ENCODE data around the gene MAST4. TPM values are rescaled to one million over a fixed set of nuclear protein-coding genes. Genes with fewer than 3 reads are reported as not detected.
A peak's percentile ranks its signal among the peaks of the same experiment; 100 is the strongest.

MAST4 gene
- total and polyA plus RNA-seq, 8 donors: 5.9 to 29.7 (median 10.0) TPM

GRCh38 chr5:66629446-66629845 lies 33.3 kb downstream of the MAST4 start:
- no peaks in the 10 kb centered on the region for H3K9me3 ChIP-seq
- no peaks in the 10 kb centered on the region for H3K36me3 ChIP-seq
- no peaks in the 10 kb centered on the region for H3K27me3 ChIP-seq
- intact Hi-C loops (cut with DNase I): no loop called here
- H3K27ac ChIP-seq: no peak overlapping the region
- WGBS, 2 donors: 67 to 86% methylated on average over 2 of the region's 2 CpGs
- H3K4me1 ChIP-seq: no peaks in the 10 kb centered on the region
- DNase-seq: no peak
- no peak for TF ChIP-seq CTCF (IDR thresholded peaks at IDR 0.05)
- H3K4me3 ChIP-seq: no peak overlapping the region
- no peak for FAIRE-seq
- no peak for ATAC-seq

- intact Hi-C loops (cut with DNase I): no loop called here
- 84 to 85% methylated on average over 3 of the region's 3 CpGs for WGBS, 2 donors
- TF ChIP-seq CTCF (IDR thresholded peaks at IDR 0.05): no peak
Measured at GRCh38 chr5:66633754-66634153, 37.6 kb downstream of the MAST4 start.

GRCh38 chr5:66634601-66635000 lies 38.4 kb downstream of the MAST4 start:
- DNase-seq: no peak
- no peak for ATAC-seq
- no peak overlapping the region for H3K27ac ChIP-seq
- H3K4me1 ChIP-seq: no peaks in the 10 kb centered on the region
- WGBS, 2 donors: 84 to 94% methylated on average over 3 of the region's 3 CpGs
- no peak for TF ChIP-seq CTCF (IDR thresholded peaks at IDR 0.05)
- no peaks in the 10 kb centered on the region for H3K27me3 ChIP-seq
- no peaks in the 10 kb centered on the region for H3K9me3 ChIP-seq
- no peak for FAIRE-seq
- intact Hi-C loops (cut with DNase I): no loop called here
- no peaks in the 10 kb centered on the region for H3K36me3 ChIP-seq
- no peak overlapping the region for H3K4me3 ChIP-seq

More at GRCh38 chr5:66633754-66634153, 37.6 kb downstream of the MAST4 start:
- FAIRE-seq (no peak), ATAC-seq (peak in 1 of 4 donors; percentile 23), DNase-seq (no peak)
- Histone ChIP-seq H3K36me3 (no peaks in the 10 kb centered on the region), H3K4me1 (no peaks in the 10 kb centered on the region), H3K27me3 (no peaks in the 10 kb centered on the region), H3K4me3 (no peak overlapping the region), H3K27ac (no peak overlapping the region), H3K9me3 (no peaks in the 10 kb centered on the region)

DNA sequence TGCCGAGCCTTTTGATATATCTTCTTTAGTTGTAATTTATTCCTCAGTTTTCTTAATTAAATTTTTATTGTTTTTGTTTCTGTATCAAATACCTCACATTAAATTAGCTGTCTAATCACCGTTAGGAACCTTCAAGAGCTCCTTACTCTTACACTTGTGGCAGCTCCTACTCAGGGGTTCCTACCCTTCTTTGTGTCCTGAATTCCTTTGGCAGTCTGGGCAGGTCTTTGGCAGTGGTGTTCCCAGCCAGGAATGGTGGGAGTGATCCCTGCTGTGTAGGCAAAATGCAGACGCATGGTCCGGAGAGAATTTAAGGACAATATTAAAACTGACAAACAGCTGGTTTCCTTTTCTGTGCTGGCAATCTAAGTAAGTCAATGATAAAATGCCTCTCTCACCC lies 41.8 kb downstream of the MAST4 start:
- Histone ChIP-seq H3K36me3 (no peaks in the 10 kb centered on the region), H3K4me3 (no peak overlapping the region), H3K9me3 (no peaks in the 10 kb centered on the region), H3K27ac (no peak overlapping the region), H3K4me1 (no peaks in the 10 kb centered on the region), H3K27me3 (no peaks in the 10 kb centered on the region)
- DNase-seq (no peak), ATAC-seq (no peak), FAIRE-seq (no peak)
- intact Hi-C loops (cut with DNase I): no loop called here
- WGBS, 2 donors: 84 to 85% methylated on average over 4 of the region's 4 CpGs
- TF ChIP-seq CTCF (IDR thresholded peaks at IDR 0.05): no peak

- Histone ChIP-seq H3K27me3 (no peaks in the 10 kb centered on the region), H3K4me3 (no peak overlapping the region), H3K27ac (no peak overlapping the region), H3K36me3 (no peaks in the 10 kb centered on the region), H3K4me1 (peaks cover 0 to 8% (median 0%) of the 10 kb centered on the region in 3 donors), H3K9me3 (no peaks in the 10 kb centered on the region)
- no peak for DNase-seq
- no peak for ATAC-seq
- TF ChIP-seq CTCF (IDR thresholded peaks at IDR 0.05): no peak
- no peak for FAIRE-seq
- intact Hi-C loops (cut with DNase I): no loop called here
- 84 to 87% methylated on average over 1 of the region's 1 CpG for WGBS, 2 donors
Measured at GRCh38 chr5:66639037-66639436, 42.8 kb downstream of the MAST4 start.

Measured in pancreas (tissue), 10 donors.